ENCODE data around the gene PPP2R3B. TPM values are rescaled to one million over a fixed set of nuclear protein-coding genes. Genes with fewer than 3 reads are reported as not detected.

PPP2R3B gene
- total and polyA plus RNA-seq, 2 of the 4 experiments (the other 2 are of a cell fraction): 13.2 to 13.3 TPM

- H3K56ac ChIP-seq (ENCODE audit: extremely low read depth, insufficient read depth, low read length): no peak overlapping the region
- ATAC-seq (ENCODE audit: low read depth) (no peak), DNase-seq (no peak)
- no peak overlapping the region for H3K4me2 ChIP-seq (ENCODE audit: low read depth, low read length)
- H2AK5ac ChIP-seq (ENCODE audit: low read depth, low read length): no peak overlapping the region
- no peak overlapping the region for H2BK5ac ChIP-seq (ENCODE audit: low read depth, low read length, poor library complexity, severe bottlenecking)
- no peaks in the 10 kb centered on the region; a peak in 1 of 4 replicates for H3K79me1 ChIP-seq (ENCODE audit: low read depth in 1 of 2, low read length in 2 of 2)
- peaks cover 10% of the 10 kb centered on the region; the same call in 1 of the 2 replicates for H3K9me3 ChIP-seq (ENCODE audit: control insufficient read depth, insufficient read depth, low read length)
- no peak overlapping the region for H2BK120ac ChIP-seq (ENCODE audit: low read depth, low read length)
- no peaks in the 10 kb centered on the region; the same call in 1 of the 2 replicates for H3K4me1 ChIP-seq (ENCODE audit: control insufficient read depth, insufficient read depth, low read length)
- POLR2A ChIA-PET (ENCODE audit: unreplicated experiment): no interaction called here
- H3K18ac ChIP-seq (ENCODE audit: low read depth, low read length): no peak overlapping the region
- BruUV-seq (replicated peaks): no TSS peak
- H4K91ac ChIP-seq (ENCODE audit: insufficient read depth, low read depth, low read length): no peak overlapping the region
- H2BK20ac ChIP-seq (ENCODE audit: low read depth, low read length): no peak overlapping the region
- peaks cover 18% of the 10 kb centered on the region for H3K36me3 ChIP-seq (ENCODE audit: control insufficient read depth, insufficient read depth, low read length)
- H4K20me1 ChIP-seq (ENCODE audit: insufficient read depth, low read length): no peaks in the 10 kb centered on the region
- H3K27me3 ChIP-seq (ENCODE audit: control insufficient read depth, insufficient read depth, low read length): no peaks in the 10 kb centered on the region
- H4K5ac ChIP-seq (ENCODE audit: low read depth, low read length): no peak overlapping the region
- no peak overlapping the region for H3K14ac ChIP-seq (replicated peaks; ENCODE audit: low read depth, low read length)
- no peak overlapping the region for H3K23ac ChIP-seq (ENCODE audit: low read depth, low read length)
- no peak overlapping the region for H2AFZ ChIP-seq (replicated peaks; ENCODE audit: low read length, poor library complexity)
- no peak overlapping the region for H2AK9ac ChIP-seq (replicated peaks; ENCODE audit: low read depth, low read length, poor library complexity)
- no peak overlapping the region for H4K8ac ChIP-seq (ENCODE audit: low read depth in 2 of 2, low read length in 2 of 2)
- WGBS, 2 experiments (ENCODE audit: extremely low coverage in 2 of 2, insufficient read length in 1 of 2): 96% methylated on average over 54 of the region's 75 CpGs; no CpG with 5 or more reads in 1 of the 2 experiments
- intact Hi-C loops (cut with micrococcal nuclease) (no loop called here), in situ Hi-C loops (cut with MboI; ENCODE audit: low sequenced_read_pairs) (no loop called here), dilution Hi-C loops (cut with HindIII; ENCODE audit: low sequenced_read_pairs, unreplicated experiment) (no loop called here)
- no peak for TF ChIP-seq POLR2A (IDR thresholded peaks at IDR 0.05; ENCODE audit: low read depth, low read length)
- TF ChIP-seq SMC3 (IDR thresholded peaks at IDR 0.05; ENCODE audit: low read depth, low read length): no peak
- TF ChIP-seq ELK1 (IDR thresholded peaks at IDR 0.05; ENCODE audit: borderline replicate concordance, low read depth, low read length): no peak
- TF ChIP-seq RFX5 (IDR thresholded peaks at IDR 0.05; ENCODE audit: low read depth, low read length): no peak
- no peak for TF ChIP-seq CEBPB (IDR thresholded peaks at IDR 0.05; ENCODE audit: low read depth, low read length)
- no peak for TF ChIP-seq RCOR1 (IDR thresholded peaks at IDR 0.05; ENCODE audit: insufficient replicate concordance, low read length)
- no peak for TF ChIP-seq MAFK (IDR thresholded peaks at IDR 0.05; ENCODE audit: low read depth, low read length)
- TF ChIP-seq NFE2L2 (IDR thresholded peaks at IDR 0.05; ENCODE audit: low read depth, low read length): no peak
- no peak for TF ChIP-seq MXI1 (IDR thresholded peaks at IDR 0.05; ENCODE audit: borderline replicate concordance, low read depth, low read length)
- TF ChIP-seq USF2 (IDR thresholded peaks at IDR 0.05; ENCODE audit: low read depth, low read length): no peak
- H3K4me3 ChIP-seq (ENCODE audit: insufficient read depth, low read depth, low read length): no peak overlapping the region
- H3K9ac ChIP-seq (ENCODE audit: low read depth, low read length): no peak overlapping the region
- CTCF ChIA-PET: no interaction called here
- no peak overlapping the region for H2BK15ac ChIP-seq (ENCODE audit: low read depth, low read length)
- no peak overlapping the region for H3K4ac ChIP-seq (ENCODE audit: low read depth, low read length)
- no peaks in the 10 kb centered on the region for H3K9me1 ChIP-seq (ENCODE audit: insufficient read depth, low read length)
- H3K27ac ChIP-seq (ENCODE audit: insufficient read depth, low read length): no peak overlapping the region
Observed at GRCh38 chrX:346034-346813, 40.5 kb downstream of the PPP2R3B start.
